GM19452 (cell line): ENCODE results near the gene PLEKHG4B.
"Not testable (repeated sequence)": the region's sequence is repeated elsewhere in the genome, so short reads cannot be mapped to it uniquely, and the experiment has no call there.

Source experiments
- ATAC-seq: cut with Tn5 transposase; IDR thresholded peaks from one replicate; pipeline ENCODE4 v1.9.1; 2021; ENCODE audit not compliant: unreplicated experiment

PLEKHG4B gene

GRCh38 chr5:154826-155225 is 62.9 kb downstream of the PLEKHG4B start:
- no peak for ATAC-seq

GRCh38 chr5:155651-156410 is 63.9 kb downstream of the PLEKHG4B start:
- no peak for ATAC-seq

GRCh38 chr5:156411-157072 is 64.6 kb downstream of the PLEKHG4B start:
- ATAC-seq, result no peak

DNA sequence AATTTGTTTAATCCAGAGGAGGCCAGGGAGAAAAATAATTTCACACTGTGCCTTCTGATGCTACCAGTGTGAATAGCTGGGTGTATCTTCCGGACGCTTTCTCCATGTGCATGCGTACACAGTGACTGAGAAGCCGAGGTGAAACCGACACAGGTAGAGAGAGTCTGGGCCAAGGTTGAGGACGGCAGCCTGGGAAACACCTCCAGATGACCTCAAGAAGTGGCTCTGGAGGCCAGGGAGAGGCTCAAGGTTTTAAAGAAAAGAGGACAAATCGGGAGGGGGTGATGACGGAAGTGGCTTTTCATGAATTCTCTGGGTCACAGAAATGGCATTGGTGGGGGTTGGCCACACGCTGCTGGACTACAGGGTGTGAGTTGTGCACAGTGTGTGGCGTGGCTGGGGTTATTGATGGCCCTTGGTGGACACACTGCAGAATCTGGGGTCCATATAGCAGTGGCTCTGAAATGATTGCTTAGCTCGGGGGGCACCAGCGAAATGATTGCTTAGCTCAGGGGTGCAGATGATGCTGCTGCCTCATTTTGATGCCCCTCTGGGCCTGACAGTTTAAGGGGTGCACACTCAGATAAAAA is 65.3 kb downstream of the PLEKHG4B start:
- ATAC-seq, result no peak

- ATAC-seq, result no peak
These were observed 65.8 kb downstream of the PLEKHG4B start for GRCh38 chr5:157801-158200.

- ATAC-seq, result no peak
These were observed 67.0 kb downstream of the PLEKHG4B start for GRCh38 chr5:158807-159447.

DNA sequence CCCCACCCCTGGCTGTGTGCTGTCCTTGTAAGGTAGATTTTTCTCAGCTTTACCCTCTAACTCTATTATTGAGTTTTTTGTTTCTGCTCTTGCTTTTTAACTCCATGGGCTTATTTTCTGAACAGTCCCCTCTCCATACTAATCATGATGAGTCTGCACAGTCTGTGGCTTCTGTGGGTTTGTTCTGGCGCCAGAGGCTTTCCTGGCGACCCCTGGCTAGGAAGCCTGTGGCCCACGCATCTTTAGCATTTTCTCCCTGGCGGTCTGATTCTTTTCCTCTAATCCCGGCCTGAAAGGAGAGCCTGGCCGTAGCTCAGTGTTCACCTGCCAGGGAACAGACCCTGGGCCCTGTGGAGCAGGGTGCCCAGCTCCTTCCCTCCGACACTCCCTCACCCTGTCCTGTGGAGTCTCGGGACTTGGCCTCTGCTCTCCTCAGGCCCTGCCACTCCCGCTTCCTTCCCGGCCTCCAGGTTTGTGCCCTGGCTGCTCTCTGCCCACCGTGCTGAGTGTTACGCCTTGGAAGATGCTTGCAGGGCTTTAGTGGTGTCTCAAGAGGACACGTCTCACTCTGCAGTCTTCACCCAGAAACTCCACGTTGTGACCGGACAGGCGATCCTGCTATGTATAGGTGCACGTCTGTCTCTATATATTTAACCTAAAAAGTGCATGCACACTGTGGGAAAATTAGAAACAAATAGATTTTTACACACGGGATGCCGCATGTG is 67.6 kb downstream of the PLEKHG4B start:
- no peak for ATAC-seq

- ATAC-seq, result no peak
These were observed 68.2 kb downstream of the PLEKHG4B start for GRCh38 chr5:160173-160510.

DNA sequence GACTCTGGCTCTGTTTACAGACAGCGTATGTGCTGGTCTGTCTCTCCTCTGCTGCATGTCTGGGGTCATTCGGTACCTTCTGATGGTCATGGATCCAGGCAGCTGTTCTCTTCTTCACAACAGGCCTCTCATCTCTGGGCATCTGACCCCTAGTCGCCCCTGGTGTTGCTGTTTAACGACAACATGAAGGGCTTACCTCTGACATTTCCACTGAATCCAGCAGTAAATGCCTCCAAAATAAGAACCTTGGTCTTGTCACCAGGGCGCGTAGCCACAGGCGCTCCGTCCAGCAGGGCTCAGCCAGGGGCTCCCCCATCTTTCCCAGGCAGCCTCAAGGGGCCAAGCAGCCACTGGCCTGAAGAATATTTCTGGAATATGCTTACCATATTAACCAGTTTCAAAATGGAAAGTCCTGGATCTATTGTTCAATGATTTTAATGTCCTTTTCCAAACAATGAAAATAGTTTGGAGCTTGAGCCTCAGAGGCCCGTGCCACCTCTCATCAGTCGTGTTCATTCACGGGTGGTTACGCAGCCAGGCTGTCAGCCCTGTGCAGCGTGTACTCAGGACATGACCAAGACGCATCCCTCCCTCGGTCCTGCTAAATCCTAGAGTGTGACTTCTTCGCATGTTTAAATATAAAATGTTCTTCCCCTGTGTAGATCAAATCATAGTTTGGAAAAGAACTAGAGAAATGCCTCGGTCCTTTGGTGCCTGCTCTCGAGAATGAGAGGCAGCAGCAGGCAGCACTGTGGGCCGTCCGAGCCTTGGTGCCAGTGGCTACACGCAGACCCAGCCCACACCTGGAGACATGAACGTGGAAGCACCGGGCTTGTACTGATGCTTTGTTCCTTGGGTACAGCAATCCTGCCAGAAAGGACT is 69.2 kb downstream of the PLEKHG4B start:
- ATAC-seq, result no peak

- ATAC-seq, result no peak
These were observed 69.8 kb downstream of the PLEKHG4B start for GRCh38 chr5:161803-162110.

GRCh38 chr5:162190-162564 is 70.2 kb downstream of the PLEKHG4B start:
- ATAC-seq, result no peak

DNA sequence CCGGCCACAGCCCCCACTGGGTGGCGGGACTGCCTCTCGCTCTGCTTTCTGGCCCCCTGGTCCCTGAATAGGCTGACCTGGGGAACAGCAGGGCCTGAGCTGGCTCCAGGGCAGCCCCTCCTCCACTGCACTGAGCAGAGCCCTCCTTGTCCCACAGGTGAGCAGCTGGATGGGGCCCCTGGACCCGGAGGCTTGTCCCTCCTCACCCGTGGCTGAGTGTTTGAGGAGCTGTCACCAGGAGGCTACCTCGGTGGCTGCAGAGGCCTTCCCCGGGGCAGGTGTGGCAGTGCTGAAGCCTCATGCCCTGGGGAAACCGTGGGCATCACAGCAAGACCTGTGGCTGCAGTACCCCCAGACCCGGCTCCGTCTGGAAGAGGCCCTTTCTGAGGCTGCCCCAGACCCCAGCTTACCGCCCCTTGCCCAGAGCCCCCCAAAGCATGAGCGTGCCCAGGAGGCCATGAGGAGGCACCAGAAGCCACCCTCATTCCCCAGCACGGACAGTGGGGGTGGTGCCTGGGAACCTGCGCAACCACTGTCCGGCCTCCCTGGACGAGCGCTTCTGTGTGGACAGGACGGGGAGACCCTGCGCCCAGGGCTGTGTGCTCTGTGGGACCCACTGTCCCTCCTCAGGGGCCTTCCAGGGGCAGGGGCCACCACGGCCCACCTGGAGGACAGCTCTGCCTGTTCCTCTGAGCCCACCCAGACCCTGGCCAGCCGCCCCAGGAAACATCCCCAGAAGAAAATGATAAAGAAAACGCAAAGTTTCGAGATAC is 70.8 kb downstream of the PLEKHG4B start:
- ATAC-seq, result no peak

DNA sequence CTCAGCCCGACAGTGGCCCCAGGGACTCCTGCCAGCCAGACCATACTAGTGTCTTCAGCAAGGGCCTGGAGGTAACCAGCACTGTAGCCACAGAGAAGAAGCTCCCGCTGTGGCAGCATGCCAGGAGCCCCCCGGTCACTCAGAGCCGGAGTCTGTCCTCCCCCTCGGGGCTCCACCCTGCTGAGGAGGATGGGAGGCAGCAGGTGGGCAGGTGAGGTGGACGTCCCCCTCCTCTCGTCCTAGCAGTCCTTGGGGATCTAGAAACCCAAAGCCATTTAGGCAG is 71.3 kb downstream of the PLEKHG4B start:
- ATAC-seq, result no peak

DNA sequence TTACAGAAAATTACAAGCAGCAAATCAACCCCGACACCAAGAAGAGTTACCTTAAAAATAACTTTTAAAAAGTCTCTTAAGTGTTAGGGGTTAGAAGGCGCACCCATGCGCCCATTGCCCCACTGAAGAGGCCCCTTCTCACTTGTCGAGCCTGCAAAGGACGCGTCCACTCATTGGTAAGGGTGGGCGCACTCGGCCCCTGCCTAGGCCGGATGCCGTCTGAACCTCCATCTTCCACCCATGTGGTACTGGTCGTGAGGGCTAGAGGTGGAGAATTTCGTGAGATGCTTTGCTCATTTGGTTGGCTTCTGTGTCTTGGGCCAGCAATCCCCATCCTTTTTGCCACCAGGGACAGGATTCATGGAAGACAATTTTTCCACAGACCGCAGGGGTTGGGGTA is 71.9 kb downstream of the PLEKHG4B start:
- no peak for ATAC-seq

DNA sequence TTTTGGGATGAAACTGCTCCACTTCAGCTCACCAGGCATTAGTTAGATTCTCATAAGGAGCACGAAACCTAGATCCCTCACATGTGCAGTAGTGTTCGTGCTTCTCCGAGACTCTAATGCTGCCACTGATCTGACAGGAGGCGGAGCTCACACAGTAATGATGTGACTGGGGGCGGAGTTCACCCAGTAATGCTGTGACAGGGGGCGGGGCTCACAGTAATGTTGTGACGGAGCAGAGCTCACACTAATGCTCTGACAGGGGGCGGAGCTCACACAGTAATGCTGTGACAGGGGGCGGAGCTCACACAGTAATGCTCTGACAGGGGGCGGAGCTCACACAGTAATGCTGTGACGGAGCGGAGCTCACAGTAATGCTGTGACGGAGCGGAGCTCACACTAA is 72.3 kb downstream of the PLEKHG4B start:
- ATAC-seq, result no peak

DNA sequence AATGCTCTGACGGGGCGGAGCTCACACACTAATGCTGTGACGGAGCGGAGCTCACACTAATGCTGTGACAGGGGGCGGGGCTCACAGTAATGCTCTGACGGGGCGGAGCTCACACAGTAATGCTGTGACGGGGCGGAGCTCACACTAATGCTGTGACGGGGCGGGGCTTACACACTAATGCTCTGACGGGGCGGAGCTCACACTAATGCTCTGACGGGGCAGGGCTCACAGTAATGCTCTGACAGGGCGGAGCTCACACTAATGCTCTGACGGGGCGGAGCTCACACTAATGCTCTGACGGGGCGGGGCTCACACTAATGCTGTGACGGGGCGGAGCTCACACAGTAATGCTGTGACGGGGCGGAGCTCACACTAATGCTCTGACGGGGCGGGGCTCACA is 72.8 kb downstream of the PLEKHG4B start:
- ATAC-seq, result not testable (repeated sequence)

DNA sequence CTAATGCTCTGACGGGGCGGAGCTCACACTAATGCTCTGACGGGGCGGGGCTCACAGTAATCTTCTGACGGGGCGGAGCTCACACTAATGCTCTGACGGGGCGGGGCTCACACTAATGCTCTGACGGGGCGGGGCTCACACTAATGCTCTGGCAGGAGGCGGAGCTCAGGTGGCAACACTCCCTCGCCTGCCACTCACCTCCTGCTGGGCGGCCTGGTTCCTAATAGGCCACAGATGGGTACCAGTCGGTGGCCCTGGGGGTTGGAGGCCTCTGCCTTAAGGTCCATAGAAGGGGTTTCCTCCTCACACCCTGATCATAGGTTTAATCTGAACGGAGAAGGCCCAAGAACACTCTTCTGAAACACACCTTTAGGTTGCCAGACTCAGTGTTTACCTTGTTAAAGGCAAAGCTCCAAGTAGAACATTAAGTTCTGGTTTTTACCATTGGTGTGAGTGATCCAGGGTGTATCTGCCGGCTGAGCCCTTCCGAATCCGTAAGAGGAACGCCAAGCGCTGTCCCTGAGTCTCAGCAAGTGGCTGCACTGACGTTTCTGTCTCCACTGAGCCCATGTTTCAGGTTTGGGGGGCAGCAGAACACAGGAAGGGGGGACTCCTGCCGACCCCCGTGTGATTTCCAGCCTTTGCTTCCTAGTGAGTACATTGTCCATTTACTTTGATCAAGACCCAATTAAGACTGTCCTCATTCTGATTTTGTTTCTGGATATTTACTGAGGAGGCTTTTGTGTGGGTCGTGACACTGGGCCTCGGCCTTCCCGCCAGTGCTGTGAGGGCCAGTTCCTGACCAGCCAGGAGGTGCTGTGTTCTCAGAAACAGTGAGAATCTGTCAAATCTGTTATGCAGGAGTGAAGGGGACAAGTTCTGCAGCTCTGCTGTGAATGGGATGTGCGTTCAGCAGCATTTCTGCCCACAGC is 74.7 kb downstream of the PLEKHG4B start:
- ATAC-seq, result no peak

- ATAC-seq, result no peak
These were observed 75.5 kb downstream of the PLEKHG4B start for GRCh38 chr5:167511-167910.
